SK-N-SH (cell line): ENCODE measurements around the gene WDFY2. TPM values are rescaled to one million over a fixed set of nuclear protein-coding genes. Genes with fewer than 3 reads are reported as not detected.

Experiments
- CTCF ChIA-PET: fragments of 300-600, 350-600 bp; formaldehyde crosslinking; extraction: SDS; loops from one replicate; lab custom pipeline; 2021; lab: Yijun Ruan, JAX
- POLR2A ChIA-PET: fragments of 350-600 bp; sonication (Branson Sonifier 250); formaldehyde crosslinking; extraction: SDS; loops from one replicate; lab custom pipeline; 2020; ENCODE audit warnings: antibody characterized with exemption, inconsistent platforms; lab: Yijun Ruan, JAX
- DNase-seq: peaks from one replicate; pipeline ENCODE4 v3.0.0; 2012
- H2AFZ ChIP-seq: fragments of 200-600 bp; sonication (generic); 2 replicates; pipeline ENCODE4 v1.8.1; 2016; ENCODE audit warnings: antibody characterized with exemption, mild to moderate bottlenecking, low read depth
- H3F3A ChIP-seq: fragments of 200-600 bp; sonication (generic); replicated peaks from 2 replicates; pipeline ENCODE3; 2016; ENCODE audit warnings: antibody characterized with exemption, mild to moderate bottlenecking; ENCODE audit not compliant: insufficient read depth
- H3K27ac ChIP-seq, 2 experiments: fragments of 200-500 bp in 1 of 2; fragments of 200-600 bp in 1 of 2; sonication (Bioruptor generic) in 1 of 2; sonication (generic), shearing (Covaris generic) in 1 of 2; 2 replicates each; pipeline versions ENCODE4 v1.5.1 to v1.6.1; 2014 to 2016; ENCODE audit warnings: low read depth in 2 of 2, inconsistent platforms in 1 of 2, low read length in 1 of 2, mild to moderate bottlenecking in 1 of 2, mixed read lengths in 1 of 2
- H3K27me3 ChIP-seq: fragments of 200-600 bp; sonication (generic), shearing (Covaris generic); 2 replicates; pipeline ENCODE4 v1.6.1; 2016; ENCODE audit warnings: mixed run types; ENCODE audit not compliant: insufficient read depth
- H3K36me3 ChIP-seq, 2 experiments: fragments of 200-500 bp in 1 of 2; fragments of 200-600 bp in 1 of 2; sonication (Bioruptor generic) in 1 of 2; sonication (generic) in 1 of 2; replicated peaks in 1 of 2; 2 replicates each; pipeline versions ENCODE3 to v1.5.1; 2014 to 2016; ENCODE audit warnings: low read length in 1 of 2, mild to moderate bottlenecking in 1 of 2; ENCODE audit not compliant: insufficient read depth in 2 of 2, control insufficient read depth in 1 of 2
- H3K4me1 ChIP-seq, 2 experiments: fragments of 200-500 bp in 1 of 2; fragments of 200-600 bp in 1 of 2; sonication (Bioruptor generic) in 1 of 2; sonication (generic), shearing (Covaris generic) in 1 of 2; 2 replicates each; pipeline versions ENCODE4 v1.5.1 to v1.6.1; 2014 to 2016; ENCODE audit warnings: low read depth in 1 of 2, low read length in 1 of 2, mixed run types in 1 of 2; ENCODE audit not compliant: insufficient read depth in 2 of 2, control insufficient read depth in 1 of 2
- H3K4me2 ChIP-seq: fragments of 200-600 bp; sonication (generic), shearing (Covaris generic); 2 replicates; pipeline ENCODE4 v1.6.1; 2017; ENCODE audit warnings: mixed run types
- H3K4me3 ChIP-seq, 2 experiments: fragments of 200-500 bp in 1 of 2; fragments of 200-600 bp in 1 of 2; sonication (Bioruptor generic) in 1 of 2; sonication (generic), shearing (Covaris generic) in 1 of 2; 2 replicates each; pipeline versions ENCODE4 v1.5.1 to v1.8.1; 2014 to 2016; ENCODE audit warnings: low read depth in 2 of 2, inconsistent platforms in 1 of 2, low read length in 1 of 2, mild to moderate bottlenecking in 1 of 2, mixed read lengths in 1 of 2, moderate library complexity in 1 of 2
- H3K79me2 ChIP-seq: fragments of 200-600 bp; sonication (generic); 2 replicates; pipeline ENCODE4 v1.8.1; 2017; ENCODE audit warnings: mild to moderate bottlenecking; ENCODE audit not compliant: insufficient read depth
- H3K9ac ChIP-seq: fragments of 200-600 bp; sonication (generic); 2 replicates; pipeline ENCODE4 v1.6.1; 2017; ENCODE audit warnings: mixed run types
- H3K9me2 ChIP-seq: fragments of 200-600 bp; sonication (generic); 2 replicates; pipeline ENCODE4 v1.6.1; 2017; ENCODE audit warnings: mixed run types
- H3K9me3 ChIP-seq: fragments of 200-600 bp; sonication (generic); 2 replicates; pipeline ENCODE4 v1.6.1; 2017; ENCODE audit warnings: mixed run types, mild to moderate bottlenecking, moderate library complexity
- H4K20me1 ChIP-seq: fragments of 200-600 bp; sonication (generic); 2 replicates; pipeline ENCODE4 v1.6.1; 2017; ENCODE audit warnings: mild to moderate bottlenecking, mixed run types; ENCODE audit not compliant: insufficient read depth
- ELF1 ChIP-seq: IDR thresholded peaks from 2 replicates; pipeline ENCODE4 v1.4.0; 2012
- EP300 ChIP-seq, 2 experiments: IDR thresholded peaks; 2 replicates each; pipeline versions ENCODE4 v1.4.0 to v1.6.1; 2012; ENCODE audit warnings: borderline replicate concordance in 1 of 2, low read depth in 1 of 2, low read length in 1 of 2
- FOXJ3 ChIP-seq: sonication (generic); formaldehyde crosslinking; IDR thresholded peaks from 2 replicates; pipeline ENCODE4 v1.5.1; 2020; ENCODE audit warnings: mild to moderate bottlenecking, missing genetic modification reagents
- FOXM1 ChIP-seq: IDR thresholded peaks from 2 replicates; pipeline ENCODE4 v1.4.0; 2012; ENCODE audit warnings: low read depth, mild to moderate bottlenecking
- GABPA ChIP-seq: IDR thresholded peaks from 2 replicates; pipeline ENCODE4 v1.4.0; 2012; ENCODE audit warnings: low read depth, mild to moderate bottlenecking
- MAX ChIP-seq: IDR thresholded peaks from 2 replicates; pipeline ENCODE4 v1.4.0; 2012; ENCODE audit warnings: low read depth
- MXI1 ChIP-seq: IDR thresholded peaks from 2 replicates; pipeline ENCODE4 v1.6.1; 2012; ENCODE audit warnings: mild to moderate bottlenecking, low read depth, low read length, improper control_type of control experiment
- NFIC ChIP-seq: IDR thresholded peaks from 2 replicates; pipeline ENCODE4 v1.4.0; 2012; ENCODE audit warnings: borderline replicate concordance
- NRF1 ChIP-seq: IDR thresholded peaks from 2 replicates; pipeline ENCODE4 v1.6.1; 2012; ENCODE audit warnings: low read depth, mild to moderate bottlenecking, low read length
- POLR2AphosphoS5 ChIP-seq: IDR thresholded peaks from 2 replicates; pipeline ENCODE4 v1.6.1; 2012; ENCODE audit warnings: low read depth, low read length
- RCOR1 ChIP-seq: fragments of 150-350 bp; IDR thresholded peaks from 2 replicates; pipeline ENCODE4 v1.6.1; 2017; ENCODE audit warnings: antibody characterized with exemption, low read length
- REST ChIP-seq: IDR thresholded peaks from 2 replicates; pipeline ENCODE4 v1.6.1; 2012; ENCODE audit warnings: mild to moderate bottlenecking, low read depth, low read length, moderate library complexity
- SMC3 ChIP-seq: IDR thresholded peaks from 2 replicates; pipeline ENCODE4 v1.6.1; 2012; ENCODE audit warnings: low read depth, low read length, improper control_type of control experiment
- TAF1 ChIP-seq: IDR thresholded peaks from 2 replicates; pipeline ENCODE4 v1.6.1; 2012; ENCODE audit warnings: low read depth, mild to moderate bottlenecking, low read length, moderate library complexity, borderline replicate concordance
- TCF12 ChIP-seq: IDR thresholded peaks from 2 replicates; pipeline ENCODE4 v1.4.0; 2012
- TEAD4 ChIP-seq: IDR thresholded peaks from 2 replicates; pipeline ENCODE4 v1.4.0; 2012; ENCODE audit warnings: mild to moderate bottlenecking, borderline replicate concordance; ENCODE audit not compliant: insufficient read depth
- USF1 ChIP-seq: IDR thresholded peaks from 2 replicates; pipeline ENCODE4 v1.4.0; 2012; ENCODE audit warnings: low read depth, borderline replicate concordance
- ZBTB33 ChIP-seq: IDR thresholded peaks from 2 replicates; pipeline ENCODE4 v1.4.0; 2012; ENCODE audit warnings: low read depth, borderline replicate concordance
- WGBS: methylation state at CpG from one replicate; pipeline ENCODE4 v1.1.6; 2017; ENCODE audit warnings: low lambda C conversion rate; 5-methylcytosine and 5-hydroxymethylcytosine counted together
- polyA plus RNA-seq, 3 experiments: library from polyadenylated mRNA; depleted of rRNA; stranded (reverse); fragments of >200 nt; gene quantifications; 2 replicates each; pipeline ENCODE4 v1.2.3, GENCODE V29; 2012

WDFY2 gene
- 4.1 and 5.4 TPM in 2 replicates for polyA plus RNA-seq (2012; rRNA removed)
- 2.6 and 2.9 TPM in 2 replicates for polyA plus RNA-seq (2012; cell fraction: cytosol; rRNA removed)
- 15.1 and 20.4 TPM in 2 replicates for polyA plus RNA-seq (2012; cell fraction: nucleus; rRNA removed)

- peaks cover 47% of the 10 kb centered on the region for H3K79me2 ChIP-seq
- H3K4me1 ChIP-seq = peaks cover 10 to 18% of the 10 kb centered on the region in 2 experiments; a peak in 3 of 4 replicates
- peaks cover 0 to 4% of the 10 kb centered on the region in 2 experiments for H3K36me3 ChIP-seq
- ChIA-PET CTCF (interaction anchor here (1.1 to 2.9 kb wide), 3 partner anchors 148 to 214 kb away, joined by 5 to 25 read pairs (median 7); no protein-coding TSS in a partner anchor), POLR2A (interaction anchor here (0.6 to 3.7 kb wide), 9 partner anchors 126 to 388 kb away, joined by 3 to 31 read pairs (median 7); partner anchors contain the start of gene INTS6)
- under 1% methylated on average over 24 of the region's 81 CpGs for WGBS
- H4K20me1 ChIP-seq = no peaks in the 10 kb centered on the region; the same call in 1 of the 2 replicates
- no peaks in the 10 kb centered on the region for H3K9me2 ChIP-seq
- peaks cover 10% of the 10 kb centered on the region for H3F3A ChIP-seq
- H3K27ac ChIP-seq = peak within 1 kb of the TSS; percentile 89 to 97
- H3K4me2 ChIP-seq = peak within 1 kb of the TSS; percentile 79
- no peaks in the 10 kb centered on the region for H3K9me3 ChIP-seq
- peak within 1 kb of the TSS; percentile 86 for H3K9ac ChIP-seq
- peak; percentile 96 for DNase-seq
- no peak for TF ChIP-seq RCOR1
- TF ChIP-seq NRF1 = peak; percentile 95
- peak; percentile 68; the same call in 1 of the 2 replicates for TF ChIP-seq NFIC
- peak; percentile 67 for TF ChIP-seq GABPA
- peak; percentile 81; the same call in 1 of the 2 replicates for TF ChIP-seq MAX
- TF ChIP-seq EP300 (IDR thresholded peaks at IDR 0.05; ENCODE audit: borderline replicate concordance in 1 of 2, low read depth in 1 of 2, low read length in 1 of 2) = peak in 1 of 2 experiments; percentile 50; a peak in 1 of 4 replicates
- no peak for TF ChIP-seq TEAD4
- TF ChIP-seq ELF1 = peak; percentile 76; the same call in 1 of the 2 replicates
- 0 out of 2 replicates have a peak, but pooled peaks have one; percentile 46 for TF ChIP-seq FOXJ3
- TF ChIP-seq TCF12 = no peak
- peak; percentile 30 for TF ChIP-seq MXI1
- peak; percentile 66 for TF ChIP-seq REST
- peak; percentile 75 for TF ChIP-seq POLR2AphosphoS5
- TF ChIP-seq ZBTB33 = no peak
- TF ChIP-seq USF1 = no peak
- TF ChIP-seq FOXM1 = no peak
- peak; percentile 87 for TF ChIP-seq TAF1
- peak; percentile 25; the same call in 1 of the 2 replicates for TF ChIP-seq SMC3
- H2AFZ ChIP-seq = peak within 1 kb of the TSS; percentile 89
- H3K4me3 ChIP-seq = peak within 1 kb of the TSS; percentile 83 to 98
- no peaks in the 10 kb centered on the region for H3K27me3 ChIP-seq
These were observed at the start of gene WDFY2 for GRCh38 chr13:51583875-51584730. Gene WDFY2, plus strand, starts transcription at chr13:51584462. Its CDS starts 226 bp downstream, at chr13:51584688.
